ENCODE results near the gene FAM177B. TPM values are rescaled to one million over a fixed set of nuclear protein-coding genes. Genes with fewer than 3 reads are reported as not detected.

Gene FAM177B
- total RNA-seq, 4 donors from 2014 or later, result 4.0 to 13.9 TPM; not detected in 2

GRCh38 chr1:222697203-222697602, 39.8 kb upstream of the FAM177B start:
- in situ Hi-C loops (cut with MboI; ENCODE audit: low pct_ligation_motif_present in 1 of 4, low pct_unique_long_range_greater_than_20kb in 1 of 4, low sequenced_read_pairs in 3 of 4) (no loop called here), intact Hi-C loops (cut with DNase I; ENCODE audit: low total_unique reads) (no loop called here)
- Histone ChIP-seq H3K36me3 (peaks cover 0 to 16% (median under 1%) of the 10 kb centered on the region in 4 donors), H3K4me3 (no peak overlapping the region), H3K27me3 (no peaks in the 10 kb centered on the region), H3K27ac (no peak overlapping the region), H3K4me1 (no peaks in the 10 kb centered on the region), H3K9me3 (no peaks in the 10 kb centered on the region)
- DNase-seq, result no peak
- WGBS, 2 donors (ENCODE audit: low coverage in 1 of 2), result 98 to 100% methylated on average over 1 to 2 of the region's 2 CpGs
- TF ChIP-seq POLR2AphosphoS5 (IDR thresholded peaks at IDR 0.05) (no peak), EP300 (IDR thresholded peaks at IDR 0.05; ENCODE audit: low read depth) (no peak), CTCF (IDR thresholded peaks at IDR 0.05) (no peak)

GRCh38 chr1:222697826-222698225, 39.2 kb upstream of the FAM177B start:
- WGBS, 2 donors (ENCODE audit: low coverage in 1 of 2), result 77 to 83% methylated on average over 2 of the region's 2 CpGs
- intact Hi-C loops (cut with DNase I; ENCODE audit: low total_unique reads) (no loop called here), in situ Hi-C loops (cut with MboI; ENCODE audit: low pct_ligation_motif_present in 1 of 4, low pct_unique_long_range_greater_than_20kb in 1 of 4, low sequenced_read_pairs in 3 of 4) (no loop called here)
- H3K4me1 ChIP-seq, result no peaks in the 10 kb centered on the region
- H3K27me3 ChIP-seq, result no peaks in the 10 kb centered on the region
- TF ChIP-seq POLR2AphosphoS5 (IDR thresholded peaks at IDR 0.05) (no peak), POLR2A (IDR thresholded peaks at IDR 0.05) (no peak), CTCF (IDR thresholded peaks at IDR 0.05) (no peak), EP300 (IDR thresholded peaks at IDR 0.05; ENCODE audit: low read depth) (no peak)
- H3K27ac ChIP-seq, result no peak overlapping the region
- no peaks in the 10 kb centered on the region for H3K9me3 ChIP-seq
- H3K36me3 ChIP-seq, result peaks cover 0 to 23% (median under 1%) of the 10 kb centered on the region in 4 donors
- H3K4me3 ChIP-seq, result no peak overlapping the region
- DNase-seq, result no peak

- 69 to 74% methylated on average over 4 of the region's 4 CpGs for WGBS, 2 donors (ENCODE audit: low coverage in 1 of 2)
- H3K27ac ChIP-seq, result no peak overlapping the region
- H3K4me3 ChIP-seq, result no peak overlapping the region
- peaks cover 0 to 24% (median under 1%) of the 10 kb centered on the region in 4 donors for H3K36me3 ChIP-seq
- no peaks in the 10 kb centered on the region for H3K9me3 ChIP-seq
- H3K27me3 ChIP-seq, result no peaks in the 10 kb centered on the region
- in situ Hi-C loops (cut with MboI; ENCODE audit: low pct_ligation_motif_present in 1 of 4, low pct_unique_long_range_greater_than_20kb in 1 of 4, low sequenced_read_pairs in 3 of 4), result no loop called here
- no peak for TF ChIP-seq CTCF (IDR thresholded peaks at IDR 0.05)
- no peak for TF ChIP-seq POLR2A (IDR thresholded peaks at IDR 0.05)
- TF ChIP-seq EP300 (IDR thresholded peaks at IDR 0.05; ENCODE audit: low read depth), result no peak
- TF ChIP-seq POLR2AphosphoS5 (IDR thresholded peaks at IDR 0.05), result no peak
- DNase-seq, result no peak
- no peaks in the 10 kb centered on the region for H3K4me1 ChIP-seq
- intact Hi-C loops (cut with DNase I; ENCODE audit: low total_unique reads), result no loop called here
Observed at GRCh38 chr1:222702210-222702609, 34.8 kb upstream of the FAM177B start.

- Histone ChIP-seq H3K27me3 (no peaks in the 10 kb centered on the region), H3K9me3 (no peaks in the 10 kb centered on the region), H3K36me3 (peaks cover 0 to 24% (median under 1%) of the 10 kb centered on the region in 4 donors), H3K4me1 (peaks cover 0 to 6% (median 0%) of the 10 kb centered on the region in 4 donors), H3K27ac (no peak overlapping the region), H3K4me3 (no peak overlapping the region)
- DNase-seq, result no peak
- in situ Hi-C loops (cut with MboI; ENCODE audit: low pct_ligation_motif_present in 1 of 4, low pct_unique_long_range_greater_than_20kb in 1 of 4, low sequenced_read_pairs in 3 of 4) (no loop called here), intact Hi-C loops (cut with DNase I; ENCODE audit: low total_unique reads) (no loop called here)
- 96 to 100% methylated on average over 1 of the region's 1 CpG for WGBS, 2 donors (ENCODE audit: low coverage in 1 of 2)
- TF ChIP-seq EP300 (IDR thresholded peaks at IDR 0.05; ENCODE audit: low read depth) (no peak), CTCF (IDR thresholded peaks at IDR 0.05) (no peak), POLR2AphosphoS5 (IDR thresholded peaks at IDR 0.05) (no peak), POLR2A (IDR thresholded peaks at IDR 0.05) (no peak)
Observed at GRCh38 chr1:222704260-222704659, 32.7 kb upstream of the FAM177B start.
